ENCODE data around the gene PCSK4.

DNA sequence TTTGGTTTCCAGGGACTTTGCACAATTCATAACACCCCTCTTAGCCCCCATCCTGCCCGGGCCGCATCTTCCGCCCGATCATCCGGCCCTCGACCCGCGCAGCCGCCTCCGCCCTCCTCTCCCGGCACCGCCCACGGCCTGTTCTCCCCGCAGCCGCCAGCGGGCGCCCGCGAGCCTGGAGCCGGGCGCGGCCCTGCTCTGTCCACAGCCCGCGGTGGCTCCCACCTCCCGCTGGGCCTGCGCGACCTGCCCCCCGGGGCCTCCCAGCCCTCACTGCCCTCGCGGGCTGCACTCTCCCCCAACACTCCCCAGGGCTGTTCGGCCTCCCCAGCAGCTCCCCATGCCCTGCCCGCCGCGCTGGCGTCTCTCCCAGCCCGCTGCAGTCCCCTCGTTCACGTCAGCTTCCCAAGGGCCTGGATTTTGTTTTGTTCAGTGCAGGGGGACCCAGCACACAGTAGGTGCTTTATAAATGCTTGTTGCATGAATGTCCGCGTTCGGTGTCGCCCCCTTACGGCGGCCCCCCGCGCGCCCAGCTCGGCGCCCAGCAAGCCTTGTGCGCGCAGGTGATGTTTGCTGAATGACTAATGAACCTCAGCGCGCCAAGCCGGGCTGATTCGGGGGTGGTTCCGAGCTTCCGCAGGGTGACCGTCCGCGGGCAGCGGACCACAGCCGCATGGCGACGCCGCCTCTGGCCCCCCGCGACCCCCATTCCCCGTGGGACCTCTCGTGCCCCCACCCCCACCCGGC, 44.8 kb downstream of the PCSK4 start:
- TF ChIP-seq, protein P1, sequence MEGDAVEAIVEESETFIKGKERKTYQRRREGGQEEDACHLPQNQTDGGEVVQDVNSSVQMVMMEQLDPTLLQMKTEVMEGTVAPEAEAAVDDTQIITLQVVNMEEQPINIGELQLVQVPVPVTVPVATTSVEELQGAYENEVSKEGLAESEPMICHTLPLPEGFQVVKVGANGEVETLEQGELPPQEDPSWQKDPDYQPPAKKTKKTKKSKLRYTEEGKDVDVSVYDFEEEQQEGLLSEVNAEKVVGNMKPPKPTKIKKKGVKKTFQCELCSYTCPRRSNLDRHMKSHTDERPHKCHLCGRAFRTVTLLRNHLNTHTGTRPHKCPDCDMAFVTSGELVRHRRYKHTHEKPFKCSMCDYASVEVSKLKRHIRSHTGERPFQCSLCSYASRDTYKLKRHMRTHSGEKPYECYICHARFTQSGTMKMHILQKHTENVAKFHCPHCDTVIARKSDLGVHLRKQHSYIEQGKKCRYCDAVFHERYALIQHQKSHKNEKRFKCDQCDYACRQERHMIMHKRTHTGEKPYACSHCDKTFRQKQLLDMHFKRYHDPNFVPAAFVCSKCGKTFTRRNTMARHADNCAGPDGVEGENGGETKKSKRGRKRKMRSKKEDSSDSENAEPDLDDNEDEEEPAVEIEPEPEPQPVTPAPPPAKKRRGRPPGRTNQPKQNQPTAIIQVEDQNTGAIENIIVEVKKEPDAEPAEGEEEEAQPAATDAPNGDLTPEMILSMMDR (IDR thresholded peaks at IDR 0.05; ENCODE audit: insufficient read depth, low read length, poor library complexity, severe bottlenecking) = peak; percentile 75
- TF ChIP-seq EZH2phosphoT487 (conservative IDR thresholded peaks at IDR 0.05; ENCODE audit: low read length) = no peak

All from SU-DHL-6 (cell line).